ELR (cell line): ENCODE data around the gene ACSL1.

Experiments used
- DNase-seq: peaks from one replicate; pipeline ENCODE4 v3.0.0-alpha.2; 2015; ENCODE audit warnings: low read depth

Gene ACSL1

DNA sequence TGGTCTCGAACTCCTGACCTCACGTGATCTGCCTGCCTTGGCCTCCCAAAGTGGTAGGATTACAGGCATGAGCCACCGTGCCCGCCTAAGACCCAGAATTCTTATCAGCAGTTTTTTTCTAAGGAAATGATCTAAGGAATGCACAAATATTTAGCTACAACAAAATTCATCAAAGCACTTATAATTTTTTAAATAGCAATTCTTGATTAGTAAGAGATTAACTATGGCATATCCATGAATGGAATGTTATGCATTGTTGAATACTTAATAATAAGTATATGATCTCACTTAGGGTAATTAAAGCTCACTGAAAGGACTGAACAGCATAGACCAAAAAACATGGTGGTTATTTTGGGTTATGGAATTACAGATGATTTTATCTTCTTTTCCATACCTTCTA is 110.2 kb downstream of the ACSL1 start:
- no peak for DNase-seq

DNA sequence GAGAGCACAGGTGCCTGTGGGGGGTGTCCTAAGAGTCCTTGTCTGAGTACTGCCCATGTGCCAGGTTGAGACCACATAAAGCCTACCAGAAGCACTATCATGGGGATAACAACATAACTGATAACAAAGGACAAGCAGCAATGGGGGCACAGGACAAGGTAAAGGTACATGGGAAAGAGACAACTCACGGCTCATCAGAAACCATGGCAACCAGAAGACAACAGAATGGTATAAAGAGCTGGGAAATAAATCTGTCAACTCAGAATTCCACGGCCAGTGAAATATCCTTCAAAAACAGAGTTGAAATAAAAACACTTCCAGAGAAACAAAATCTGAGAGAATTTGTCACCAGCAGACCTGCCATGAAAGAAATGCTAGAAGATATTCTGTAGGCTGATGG is 111.9 kb downstream of the ACSL1 start:
- DNase-seq, result no peak

DNA sequence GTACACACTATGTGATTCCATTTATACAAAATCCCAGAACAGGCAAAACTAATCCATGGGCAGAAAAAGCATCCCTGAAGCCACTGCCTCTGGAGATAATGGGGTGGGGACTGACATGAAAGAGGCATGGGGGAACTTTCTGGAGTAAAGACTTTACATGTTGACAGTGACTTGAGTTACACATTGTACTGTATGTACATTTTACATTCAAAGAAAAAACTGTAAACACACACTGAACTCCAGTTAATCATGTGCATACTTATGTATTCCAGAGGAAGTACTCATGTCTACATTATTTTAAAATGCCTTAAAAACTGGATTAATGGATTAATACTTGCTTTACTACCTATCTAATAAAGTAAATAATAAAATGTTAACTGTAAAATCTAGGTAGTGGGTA is 113.4 kb downstream of the ACSL1 start:
- DNase-seq, result no peak

DNA sequence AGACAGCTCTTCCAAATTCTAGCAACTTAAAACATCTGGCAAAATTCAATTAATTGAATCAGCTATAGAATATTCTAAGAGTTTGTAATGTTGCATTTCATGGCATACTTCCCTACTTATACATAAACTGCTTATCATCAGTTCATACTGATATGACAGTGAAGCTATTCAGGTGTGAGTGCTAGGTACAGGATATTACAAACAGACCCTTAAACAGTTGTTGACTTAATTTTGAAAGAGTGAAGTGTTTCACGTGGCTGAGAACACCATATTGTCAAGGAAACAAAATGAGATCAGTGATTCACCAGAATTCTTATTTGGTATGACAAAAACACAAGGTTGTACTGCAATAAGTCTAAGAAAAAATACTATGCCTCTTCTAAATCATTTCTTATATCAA is 119.3 kb downstream of the ACSL1 start:
- no peak for DNase-seq

DNA sequence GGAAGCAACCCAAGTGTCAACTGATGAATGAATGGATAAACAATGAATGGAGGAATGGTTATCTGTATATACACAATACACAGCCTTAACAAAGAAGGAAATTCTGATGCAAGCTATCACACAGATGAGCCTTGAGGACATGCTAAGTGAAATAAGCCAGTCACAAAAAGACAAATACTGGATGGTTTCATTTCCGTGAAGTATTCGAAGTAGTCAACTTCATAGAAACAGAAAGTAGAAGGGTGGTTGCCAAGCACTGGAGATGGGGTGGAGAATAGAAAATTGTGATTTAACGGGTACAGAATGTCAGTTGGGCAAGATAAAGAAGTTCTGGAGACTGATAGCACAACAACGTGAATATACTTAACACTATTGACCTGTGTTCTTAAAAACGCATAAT is 120.1 kb downstream of the ACSL1 start:
- DNase-seq, result no peak
